Keratinocyte (primary cell): ENCODE results near the gene PCYOX1L. TPM values are rescaled to one million over a fixed set of nuclear protein-coding genes. Genes with fewer than 3 reads are reported as not detected.

Experiments
- DNase-seq: peaks from one replicate; pipeline ENCODE4 v3.0.0-alpha.2; 2011; ENCODE audit warnings: low read depth, missing footprints, low spot score
- FAIRE-seq: peaks from 2 replicates; lab custom pipeline; 2011; peaks lifted over from hg19 to GRCh38; lab: Jason Lieb, UNC
- H2AFZ ChIP-seq: 2 replicates; pipeline ENCODE4 v1.6.0; 2012; ENCODE audit warnings: low read length, control low read depth, inconsistent platforms; ENCODE audit not compliant: control insufficient read depth
- H3K27ac ChIP-seq: 2 replicates; pipeline ENCODE4 v1.5.1; 2011; ENCODE audit warnings: low read length; ENCODE audit not compliant: control insufficient read depth, insufficient read depth
- H3K27me3 ChIP-seq: 3 replicates; pipeline ENCODE4 v1.6.0; 2011; ENCODE audit warnings: low read length; ENCODE audit not compliant: control insufficient read depth, insufficient read depth; ENCODE audit errors: extremely low read depth
- H3K36me3 ChIP-seq, 2 experiments: 2 replicates in 1 of 2; 3 replicates in 1 of 2; pipeline ENCODE4 v1.5.1; 2011; ENCODE audit warnings: low read length in 2 of 2, mild to moderate bottlenecking in 1 of 2; ENCODE audit not compliant: control insufficient read depth in 2 of 2, insufficient read depth in 2 of 2; ENCODE audit errors: extremely low read depth in 1 of 2
- H3K4me1 ChIP-seq: 3 replicates; pipeline ENCODE4 v1.5.1; 2011; ENCODE audit warnings: low read length; ENCODE audit not compliant: control insufficient read depth, insufficient read depth; ENCODE audit errors: extremely low read depth
- H3K4me2 ChIP-seq: 3 replicates; pipeline ENCODE4 v1.6.0; 2011; ENCODE audit warnings: low read depth, low read length; ENCODE audit not compliant: control insufficient read depth, insufficient read depth; ENCODE audit errors: extremely low read depth
- H3K4me3 ChIP-seq, 3 experiments: fragments of 200-600 bp in 1 of 3; sonication (generic) in 1 of 3; 2 replicates in 2 of 3; 3 replicates in 1 of 3; pipeline ENCODE4 v1.5.1; 2011 to 2016; ENCODE audit warnings: low read length in 3 of 3, mild to moderate bottlenecking in 3 of 3, control low read depth in 2 of 3, inconsistent platforms in 1 of 3, low read depth in 1 of 3, mixed read lengths in 1 of 3, mixed run types in 1 of 3, moderate library complexity in 1 of 3; ENCODE audit not compliant: control insufficient read depth in 2 of 3, insufficient read depth in 2 of 3; ENCODE audit errors: extremely low read depth in 1 of 3
- H3K79me2 ChIP-seq: 2 replicates; pipeline ENCODE4 v1.6.0; 2012; ENCODE audit warnings: low read length; ENCODE audit not compliant: control insufficient read depth, insufficient read depth
- H3K9ac ChIP-seq: 3 replicates; pipeline ENCODE4 v1.6.0; 2011; ENCODE audit warnings: low read length; ENCODE audit not compliant: control insufficient read depth, insufficient read depth; ENCODE audit errors: extremely low read depth
- H3K9me1 ChIP-seq: 3 replicates; pipeline ENCODE4 v1.6.0; 2011; ENCODE audit warnings: low read length; ENCODE audit not compliant: control insufficient read depth, insufficient read depth; ENCODE audit errors: extremely low read depth
- H3K9me3 ChIP-seq: 2 replicates; pipeline ENCODE4 v1.5.1; 2012; ENCODE audit warnings: low read depth, low read length; ENCODE audit not compliant: control insufficient read depth
- H4K20me1 ChIP-seq: 3 replicates; pipeline ENCODE4 v1.6.0; 2011; ENCODE audit warnings: low read length; ENCODE audit not compliant: control insufficient read depth, insufficient read depth; ENCODE audit errors: extremely low read depth
- EZH2 ChIP-seq: IDR thresholded peaks from one replicate; pipeline ENCODE4 v1.6.1; 2012; ENCODE audit warnings: inconsistent platforms, mild to moderate bottlenecking, low read length, moderate library complexity
- dilution Hi-C: fragments of 300-500 bp; cut with MboI; formaldehyde crosslinking; loops from one replicate; pipeline ENCODE4 v1.7.0; 2020; ENCODE audit warnings: low sequenced_read_pairs; ENCODE audit not compliant: extremely low pct_ligation_motif_present
- polyA plus RNA-seq, 5 experiments: library from polyadenylated mRNA; depleted of rRNA in 3 of 5; stranded (reverse) in 3 of 5; stranded (forward) in 1 of 5; unstranded in 1 of 5; fragments of >200 nt; gene quantifications; 1 replicate in 1 of 5; 2 replicates in 3 of 5; 3 replicates in 1 of 5; pipeline versions ENCODE4 v1.2.1 to v1.2.3, GENCODE V29; 2011 to 2012; ENCODE audit warnings: missing spikeins in 2 of 5, low read depth in 1 of 5, low replicate concordance in 1 of 5
- TF ChIP-seq, protein P1 (sequence below), 3 experiments: IDR thresholded peaks in 1 of 3; conservative IDR thresholded peaks in 1 of 3; optimal IDR thresholded peaks in 1 of 3; 2 replicates in 2 of 3; 3 replicates in 1 of 3; pipeline versions ENCODE3 to v1.5.1; 2011; ENCODE audit warnings: low read length in 3 of 3, mild to moderate bottlenecking in 3 of 3, moderate library complexity in 2 of 3, control low read depth in 1 of 3, inconsistent platforms in 1 of 3; ENCODE audit not compliant: insufficient read depth in 2 of 3; ENCODE audit errors: extremely low read depth in 1 of 3

PCYOX1L gene
- polyA plus RNA-seq, 1 donor (not counting 4 experiments of a cell fraction or from before 2014, with no cell fraction given), result 9.5 TPM

DNA sequence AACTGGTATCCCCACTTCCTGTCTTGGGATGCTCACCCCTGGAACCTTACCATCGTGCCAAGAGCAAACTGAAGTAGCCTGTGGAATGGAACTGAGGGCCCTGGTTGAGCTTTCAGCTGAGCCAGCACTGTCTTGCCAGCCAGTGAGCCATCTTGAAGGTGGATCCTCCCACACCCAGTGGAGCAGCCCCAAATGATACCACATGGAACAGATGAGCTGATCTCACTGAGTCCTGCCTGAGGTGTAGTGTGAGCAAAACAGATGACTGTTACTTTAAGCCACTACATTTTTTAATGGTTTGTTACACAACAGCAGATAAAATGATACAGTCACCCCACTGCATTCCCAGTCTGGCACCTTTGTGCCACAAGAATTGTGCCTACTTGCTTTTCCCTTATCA is 2.2 kb upstream of the PCYOX1L start:
- FAIRE-seq, result no peak
- Histone ChIP-seq H3K4me3 (no peak overlapping the region), H4K20me1 (peaks cover 4% of the 10 kb centered on the region), H3K27ac (no peak overlapping the region), H2AFZ (no peak overlapping the region), H3K4me2 (no peak overlapping the region), H3K36me3 (peaks cover 6 to 7% of the 10 kb centered on the region in 2 experiments), H3K4me1 (peaks cover 7% of the 10 kb centered on the region), H3K9ac (no peak overlapping the region), H3K79me2 (peaks cover 12% of the 10 kb centered on the region), H3K9me1 (no peaks in the 10 kb centered on the region), H3K9me3 (no peaks in the 10 kb centered on the region), H3K27me3 (no peaks in the 10 kb centered on the region)
- TF ChIP-seq, protein P1, sequence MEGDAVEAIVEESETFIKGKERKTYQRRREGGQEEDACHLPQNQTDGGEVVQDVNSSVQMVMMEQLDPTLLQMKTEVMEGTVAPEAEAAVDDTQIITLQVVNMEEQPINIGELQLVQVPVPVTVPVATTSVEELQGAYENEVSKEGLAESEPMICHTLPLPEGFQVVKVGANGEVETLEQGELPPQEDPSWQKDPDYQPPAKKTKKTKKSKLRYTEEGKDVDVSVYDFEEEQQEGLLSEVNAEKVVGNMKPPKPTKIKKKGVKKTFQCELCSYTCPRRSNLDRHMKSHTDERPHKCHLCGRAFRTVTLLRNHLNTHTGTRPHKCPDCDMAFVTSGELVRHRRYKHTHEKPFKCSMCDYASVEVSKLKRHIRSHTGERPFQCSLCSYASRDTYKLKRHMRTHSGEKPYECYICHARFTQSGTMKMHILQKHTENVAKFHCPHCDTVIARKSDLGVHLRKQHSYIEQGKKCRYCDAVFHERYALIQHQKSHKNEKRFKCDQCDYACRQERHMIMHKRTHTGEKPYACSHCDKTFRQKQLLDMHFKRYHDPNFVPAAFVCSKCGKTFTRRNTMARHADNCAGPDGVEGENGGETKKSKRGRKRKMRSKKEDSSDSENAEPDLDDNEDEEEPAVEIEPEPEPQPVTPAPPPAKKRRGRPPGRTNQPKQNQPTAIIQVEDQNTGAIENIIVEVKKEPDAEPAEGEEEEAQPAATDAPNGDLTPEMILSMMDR (optimal IDR thresholded peaks at IDR 0.05 in 1 of 3, IDR thresholded peaks at IDR 0.05 in 1 of 3, conservative IDR thresholded peaks at IDR 0.05 in 1 of 3; ENCODE audit: extremely low read depth in 1 of 3, insufficient read depth in 2 of 3, low read length in 3 of 3), result no peak
- TF ChIP-seq EZH2, result no peak
- dilution Hi-C loops, result no loop called here
- no peak for DNase-seq

GRCh38 chr5:149356391-149356790 is 1.5 kb upstream of the PCYOX1L start:
- H3K27me3 ChIP-seq, result no peaks in the 10 kb centered on the region
- FAIRE-seq (no peak), DNase-seq (no peak)
- H3K27ac ChIP-seq, result no peak overlapping the region
- peaks cover 10% of the 10 kb centered on the region for H3K79me2 ChIP-seq
- no peak overlapping the region for H3K9ac ChIP-seq
- peaks cover 3 to 4% of the 10 kb centered on the region in 2 experiments for H3K36me3 ChIP-seq
- H3K9me3 ChIP-seq, result no peaks in the 10 kb centered on the region
- H4K20me1 ChIP-seq, result peaks cover 4% of the 10 kb centered on the region
- H2AFZ ChIP-seq, result no peak overlapping the region
- dilution Hi-C loops, result no loop called here
- H3K4me1 ChIP-seq, result peaks cover 7% of the 10 kb centered on the region
- no peaks in the 10 kb centered on the region for H3K9me1 ChIP-seq
- TF ChIP-seq, protein P1 (optimal IDR thresholded peaks at IDR 0.05 in 1 of 3, IDR thresholded peaks at IDR 0.05 in 1 of 3, conservative IDR thresholded peaks at IDR 0.05 in 1 of 3; ENCODE audit: extremely low read depth in 1 of 3, insufficient read depth in 2 of 3, low read length in 3 of 3), result no peak
- no peak for TF ChIP-seq EZH2
- H3K4me2 ChIP-seq, result no peak overlapping the region
- no peak overlapping the region for H3K4me3 ChIP-seq
